Small intestine (tissue), 7 donors: Measurements from ENCODE around the gene C6orf47. TPM values are rescaled to one million over a fixed set of nuclear protein-coding genes. Genes with fewer than 3 reads are reported as not detected.

Source experiments
- DNase-seq, 2 donors: peaks; one replicate each; pipeline versions ENCODE4 v3.0.0 to v3.0.0-alpha.2; 2013
- FAIRE-seq: peaks from 2 replicates; lab custom pipeline; 2012; peaks lifted over from hg19 to GRCh38; lab: Jason Lieb, UNC
- H3K27ac ChIP-seq, 3 donors: one replicate each; pipeline ENCODE4 v1.5.1; 2013; ENCODE audit warnings: low read length in 2 of 3, mild to moderate bottlenecking in 2 of 3, control low read depth in 1 of 3, inconsistent platforms in 1 of 3, low read depth in 1 of 3, moderate library complexity in 1 of 3
- H3K27me3 ChIP-seq, 3 donors: one replicate each; pipeline ENCODE4 v1.6.1; 2013; ENCODE audit warnings: low read length in 3 of 3, inconsistent platforms in 1 of 3; ENCODE audit not compliant: control insufficient read depth in 3 of 3, insufficient read depth in 3 of 3
- H3K36me3 ChIP-seq, 3 donors: one replicate each; pipeline ENCODE4 v1.6.1; 2013; ENCODE audit warnings: low read length in 3 of 3, inconsistent platforms in 1 of 3, low read depth in 1 of 3, mild to moderate bottlenecking in 1 of 3, moderate library complexity in 1 of 3; ENCODE audit not compliant: control insufficient read depth in 3 of 3, insufficient read depth in 2 of 3
- H3K4me1 ChIP-seq, 3 donors: one replicate each; pipeline ENCODE4 v1.6.1; 2013; ENCODE audit warnings: low read length in 2 of 3, inconsistent platforms in 1 of 3, low read depth in 1 of 3, mild to moderate bottlenecking in 1 of 3, moderate library complexity in 1 of 3; ENCODE audit not compliant: control insufficient read depth in 3 of 3, insufficient read depth in 2 of 3
- H3K4me3 ChIP-seq, 3 donors: one replicate each; pipeline ENCODE4 v1.5.1; 2013; ENCODE audit warnings: low read length in 3 of 3, control low read depth in 1 of 3, inconsistent platforms in 1 of 3, low read depth in 1 of 3, mild to moderate bottlenecking in 1 of 3, moderate library complexity in 1 of 3
- H3K9me3 ChIP-seq, 2 donors: one replicate each; pipeline ENCODE4 v1.6.1; 2013; ENCODE audit warnings: low read depth in 1 of 2, low read length in 1 of 2; ENCODE audit not compliant: control insufficient read depth in 2 of 2, insufficient read depth in 1 of 2
- WGBS, 3 donors: extraction: QIAGEN DNeasy Blood & Tissue Kit; methylation state at CpG; one replicate each; pipeline ENCODE4 v1.1.7; 2013; 5-methylcytosine and 5-hydroxymethylcytosine counted together
- polyA plus RNA-seq, 4 donors: library from polyadenylated mRNA; stranded (reverse) in 3 of 4; unstranded in 1 of 4; fragments of 200-250 nt in 3 of 4; fragments of 120-200 nt in 1 of 4; gene quantifications; one replicate each; pipeline versions ENCODE4 v1.2.1 to v1.2.3, GENCODE V29; 2013
- donor health status: healthy with polysubstance abuse.
- donor health status: control.
- donor health status: control.
- donor health status: Bipolar disorder and iron deficiency.
- donor health status: healthy.

C6orf47 gene
- polyA plus RNA-seq, 4 donors = 17.3 to 29.1 (median 23.2) TPM

GRCh38 chr6:31686483-31686882 is 25.9 kb upstream of the C6orf47 start:
- peaks cover 7 to 77% (median 8%) of the 10 kb centered on the region in 3 donors for H3K36me3 ChIP-seq
- 86 to 88% (median 86%) methylated on average over 5 of the region's 5 CpGs for WGBS, 3 donors

GRCh38 chr6:31683591-31683990 is 23.0 kb upstream of the C6orf47 start:
- peak overlapping the region in 2 of 3 donors; percentile 18 to 57 for H3K4me3 ChIP-seq
- DNase-seq (peak in 1 of 2 donors; percentile 44), FAIRE-seq (no peak)
- H3K27me3 ChIP-seq = no peaks in the 10 kb centered on the region
- peak overlapping the region; percentile 49 to 88 (median 72) for H3K27ac ChIP-seq
- H3K36me3 ChIP-seq = peaks cover 3 to 49% (median 8%) of the 10 kb centered on the region in 3 donors
- no peaks in the 10 kb centered on the region for H3K9me3 ChIP-seq
- WGBS, 3 donors = 43 to 65% (median 60%) methylated on average over 13 of the region's 13 CpGs
- H3K4me1 ChIP-seq = peaks cover 0 to 33% (median 4%) of the 10 kb centered on the region in 3 donors

More at GRCh38 chr6:31686483-31686882, 25.9 kb upstream of the C6orf47 start:
- DNase-seq (no peak), FAIRE-seq (no peak)
- Histone ChIP-seq H3K4me1 (peaks cover 0 to 36% (median 0%) of the 10 kb centered on the region in 3 donors), H3K9me3 (no peaks in the 10 kb centered on the region), H3K27me3 (no peaks in the 10 kb centered on the region), H3K27ac (no peak overlapping the region), H3K4me3 (no peak overlapping the region)

DNA sequence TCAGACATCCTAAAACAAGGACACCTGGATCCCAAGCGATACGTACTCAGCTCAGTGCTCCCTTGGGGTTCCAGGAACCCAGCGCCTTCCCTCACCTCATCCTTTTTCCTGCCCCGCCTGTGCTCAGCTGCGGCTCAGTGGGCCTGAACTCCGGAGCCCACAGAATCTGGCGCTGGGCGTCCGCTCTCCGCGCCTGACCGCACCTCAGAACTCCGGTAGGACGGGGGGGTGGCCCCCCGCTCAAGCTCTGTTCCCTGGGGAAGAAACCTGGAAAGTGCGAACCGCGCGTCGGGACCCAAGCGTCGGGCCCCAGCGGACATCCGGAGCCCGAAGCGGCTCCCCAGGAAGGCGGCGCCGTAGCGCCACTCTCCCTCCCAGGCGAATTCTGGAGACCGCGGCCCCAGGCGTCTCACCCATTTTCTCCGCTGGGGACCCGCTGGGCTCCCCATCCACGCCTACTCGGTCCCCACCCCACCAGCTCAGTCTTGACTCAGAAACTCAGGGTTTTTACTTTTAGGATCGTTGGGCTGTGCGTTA is 20.6 kb upstream of the C6orf47 start:
- H3K36me3 ChIP-seq = peaks cover 0 to 30% (median under 1%) of the 10 kb centered on the region in 3 donors
- H3K4me3 ChIP-seq = peak overlapping the region; percentile 38 to 57 (median 45)
- FAIRE-seq (no peak), DNase-seq (peak; percentile 42 to 75)
- H3K4me1 ChIP-seq = peaks cover 0 to 33% (median 4%) of the 10 kb centered on the region in 3 donors
- H3K27me3 ChIP-seq = no peaks in the 10 kb centered on the region
- WGBS, 3 donors = 0 to 2% (median 1%) methylated on average over 20 to 40 of the region's 40 CpGs
- H3K9me3 ChIP-seq = no peaks in the 10 kb centered on the region
- H3K27ac ChIP-seq = peak overlapping the region; percentile 52 to 88 (median 77)

DNA sequence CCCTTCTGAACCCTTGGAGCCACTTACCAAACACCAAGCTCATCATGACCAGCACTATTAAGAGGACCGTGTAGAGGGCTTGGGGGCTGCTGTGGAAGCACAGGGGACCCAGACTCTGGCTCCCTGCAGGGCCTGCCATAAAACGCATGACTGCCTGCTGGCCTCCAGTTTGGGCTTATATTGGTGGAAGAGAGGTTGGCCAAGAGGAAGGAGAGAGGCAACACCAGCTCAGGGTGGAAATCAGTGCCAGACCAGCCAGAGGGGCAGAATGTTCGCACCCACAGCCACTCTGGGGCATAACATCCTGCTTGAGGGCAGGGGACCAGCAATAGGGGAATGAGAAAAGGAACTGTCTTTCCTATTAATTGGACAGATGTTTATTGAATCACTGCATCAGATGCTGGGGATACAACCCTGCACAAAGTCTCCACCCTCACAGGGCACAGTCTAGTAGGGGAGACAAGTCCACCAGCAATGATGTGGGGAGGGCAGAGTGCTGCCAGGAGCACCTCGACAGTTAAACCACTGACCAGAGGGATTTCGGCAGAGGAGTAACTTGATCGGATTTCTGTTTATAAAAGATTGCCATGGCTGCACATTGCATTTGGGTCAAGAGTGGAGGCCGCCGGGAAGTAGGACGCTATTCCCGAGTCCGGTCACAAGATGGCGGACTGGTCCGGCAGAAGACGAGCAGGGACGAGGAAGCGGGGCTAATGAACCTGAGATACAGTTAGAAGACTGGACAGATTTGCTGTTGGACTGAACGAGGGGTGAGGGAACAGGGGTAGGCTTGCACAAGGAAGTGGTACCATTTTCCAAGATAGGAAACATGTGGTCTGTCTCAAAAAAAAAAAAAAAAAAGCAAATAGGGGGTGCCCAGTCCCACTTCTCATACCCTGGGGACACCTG is 19.9 kb upstream of the C6orf47 start, which contains the start of gene LY6G5C:
Gene LY6G5C, minus strand, starts transcription at position 842 of the 909 bp plus-strand sequence. Its CDS starts 694 bp downstream, at position 148.
- 13 to 17% (median 13%) methylated on average over 17 of the region's 17 CpGs for WGBS, 3 donors
- peaks cover 0 to 23% (median 0%) of the 10 kb centered on the region in 3 donors for H3K36me3 ChIP-seq
- H3K27me3 ChIP-seq = no peaks in the 10 kb centered on the region
- no peaks in the 10 kb centered on the region for H3K9me3 ChIP-seq
- H3K4me1 ChIP-seq = peaks cover 0 to 33% (median 4%) of the 10 kb centered on the region in 3 donors
- peak; percentile 83 to 89 for DNase-seq
- H3K4me3 ChIP-seq = peak within 1 kb of the TSS; percentile 38 to 57 (median 45)
- peak within 1 kb of the TSS; percentile 52 to 88 (median 77) for H3K27ac ChIP-seq
- FAIRE-seq = no peak

DNA sequence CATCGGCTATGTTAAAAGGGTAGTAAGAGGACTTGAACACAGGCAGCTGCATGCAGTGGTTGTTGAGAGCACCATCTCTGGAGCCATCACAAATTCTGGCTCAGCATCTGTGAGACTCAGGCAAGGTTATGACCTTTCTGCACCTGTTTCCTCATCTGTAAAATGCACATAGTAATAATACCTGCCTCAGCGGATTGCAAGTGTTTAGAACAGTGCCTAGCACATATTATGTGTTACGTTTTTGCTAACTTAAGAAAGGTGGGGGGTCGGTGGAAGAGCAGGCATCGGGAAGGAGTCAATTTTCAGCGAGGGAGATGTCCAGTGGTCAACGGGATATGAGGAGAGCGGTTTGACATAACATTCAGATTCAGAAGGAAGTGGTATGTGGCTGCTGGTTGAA is 17.4 kb upstream of the C6orf47 start:
- Histone ChIP-seq H3K27ac (no peak overlapping the region), H3K9me3 (no peaks in the 10 kb centered on the region), H3K36me3 (peaks cover 0 to 17% (median 0%) of the 10 kb centered on the region in 3 donors), H3K4me3 (no peak overlapping the region), H3K27me3 (no peaks in the 10 kb centered on the region), H3K4me1 (peaks cover 0 to 20% (median 4%) of the 10 kb centered on the region in 3 donors)
- WGBS, 3 donors = 74 to 81% (median 80%) methylated on average over 8 of the region's 8 CpGs
- DNase-seq (no peak), FAIRE-seq (no peak)

DNA sequence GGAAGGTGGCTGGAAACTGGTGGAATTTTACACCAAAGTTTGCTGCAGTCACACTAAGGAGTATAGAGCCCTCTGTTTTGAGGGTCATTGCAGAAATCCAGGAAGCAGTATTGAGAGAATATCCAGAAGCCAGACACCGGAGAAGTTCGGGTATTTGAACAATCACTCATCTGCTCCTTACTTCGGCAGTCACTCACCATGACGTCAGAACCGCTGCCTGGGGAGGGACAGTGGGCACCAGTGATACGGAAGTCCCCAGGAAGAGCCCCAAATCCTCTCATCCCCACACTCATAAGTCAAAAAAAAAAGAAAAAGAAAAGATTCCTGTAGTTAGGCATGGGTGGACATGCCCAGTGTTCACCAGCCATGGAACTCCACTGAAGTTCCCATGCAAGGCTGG is 16.3 kb upstream of the C6orf47 start:
- Histone ChIP-seq H3K9me3 (no peaks in the 10 kb centered on the region), H3K36me3 (peaks cover 2 to 27% (median 3%) of the 10 kb centered on the region in 3 donors), H3K27me3 (no peaks in the 10 kb centered on the region), H3K4me3 (no peak overlapping the region), H3K4me1 (peaks cover 0 to 17% (median 4%) of the 10 kb centered on the region in 3 donors), H3K27ac (no peak overlapping the region)
- no peak for DNase-seq
- 70 to 84% (median 79%) methylated on average over 6 of the region's 6 CpGs for WGBS, 3 donors
- FAIRE-seq = no peak

DNA sequence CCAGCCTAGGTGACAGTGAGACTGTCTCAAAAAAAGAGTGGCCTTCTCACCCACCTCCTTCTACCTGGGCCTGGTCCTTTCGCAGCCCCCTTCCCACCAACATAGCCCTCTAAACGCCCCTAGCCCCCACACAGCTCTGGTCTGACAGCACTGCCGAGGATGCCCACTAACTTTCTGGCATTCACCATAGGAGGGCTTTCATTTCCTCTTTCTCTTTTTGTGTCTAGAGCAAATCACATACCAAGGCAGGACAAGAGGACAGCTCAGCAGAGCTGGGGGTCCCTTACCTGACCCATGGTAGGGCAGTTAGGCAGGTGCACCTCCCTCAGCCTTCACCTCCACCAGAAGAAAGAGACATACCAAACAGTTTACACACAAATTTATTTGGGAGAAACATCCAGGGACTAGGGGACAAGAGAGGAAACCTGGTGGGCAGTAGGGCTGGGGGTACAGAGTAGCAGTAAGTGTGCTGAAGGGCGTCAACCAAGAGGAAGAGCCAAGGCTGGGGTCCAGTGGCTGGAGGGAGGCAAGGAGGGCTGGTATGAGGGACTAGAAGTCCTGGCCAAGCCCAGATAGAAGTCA is 15.8 kb upstream of the C6orf47 start:
- no peak overlapping the region for H3K27ac ChIP-seq
- H3K36me3 ChIP-seq = peaks cover 6 to 32% (median 6%) of the 10 kb centered on the region in 3 donors
- FAIRE-seq (no peak), DNase-seq (no peak)
- WGBS, 3 donors = 83 to 88% (median 86%) methylated on average over 4 of the region's 4 CpGs
- H3K9me3 ChIP-seq = no peaks in the 10 kb centered on the region
- no peak overlapping the region for H3K4me3 ChIP-seq
- H3K4me1 ChIP-seq = peaks cover 0 to 12% (median 4%) of the 10 kb centered on the region in 3 donors
- H3K27me3 ChIP-seq = no peaks in the 10 kb centered on the region

DNA sequence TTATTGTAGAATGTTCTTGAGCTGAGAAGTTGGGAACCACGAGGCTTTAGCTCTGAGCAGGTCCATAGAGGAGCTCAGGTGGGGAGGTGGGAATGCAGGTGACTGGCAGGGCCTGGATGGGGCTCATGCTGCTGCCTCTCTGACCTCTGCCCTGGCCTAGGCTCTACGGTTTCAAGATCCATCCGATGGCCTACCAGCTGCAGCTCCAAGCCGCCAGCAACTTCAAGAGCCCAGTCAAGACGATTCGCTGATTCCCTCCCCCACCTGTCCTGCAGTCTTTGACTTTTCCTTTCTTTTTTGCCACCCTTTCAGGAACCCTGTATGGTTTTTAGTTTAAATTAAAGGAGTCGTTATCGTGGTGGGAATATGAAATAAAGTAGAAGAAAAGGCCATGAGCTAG is 9.1 kb upstream of the C6orf47 start, which contains the start of gene LY6G5B:
Gene LY6G5B, plus strand, starts transcription at position 301 of the 400 bp plus-strand sequence. CDS start 975 bp downstream, outside the sequence.
- Histone ChIP-seq H3K4me1 (peaks cover 0 to 11% (median 5%) of the 10 kb centered on the region in 3 donors), H3K27ac (no peak within 1 kb of the TSS), H3K9me3 (no peaks in the 10 kb centered on the region), H3K27me3 (no peaks in the 10 kb centered on the region), H3K36me3 (peaks cover 20 to 73% (median 21%) of the 10 kb centered on the region in 3 donors), H3K4me3 (no peak within 1 kb of the TSS)
- DNase-seq (no peak), FAIRE-seq (no peak)
- WGBS, 3 donors = 79 to 87% (median 85%) methylated on average over 8 of the region's 8 CpGs
